COLO668 (cell line): ENCODE measurements around the gene ELP5.

ENCODE experiments used
- DNase-seq: peaks from one replicate; lab custom pipeline; 2025; ENCODE audit not compliant: unreplicated experiment; lab: John Stamatoyannopoulos, UW

The ELP5 gene

GRCh38 chr17:7251661-7252175 lies 297 bp upstream of the ELP5 start, which contains the start of gene CTDNEP1:
Gene CTDNEP1 (minus strand): TSS chr17:7251734. CDS start chr17:7251296, 438 bp downstream.
- peak; percentile 92 for DNase-seq

GRCh38 chr17:7253082-7253481 lies 1.1 kb downstream of the ELP5 start:
- no peak for DNase-seq

GRCh38 chr17:7254511-7254910 lies 2.5 kb downstream of the ELP5 start:
- no peak for DNase-seq

- DNase-seq = no peak
Measured at GRCh38 chr17:7256766-7257456, 4.9 kb downstream of the ELP5 start.

- peak; percentile 14 for DNase-seq
Measured at GRCh38 chr17:7258731-7259554, 6.9 kb downstream of the ELP5 start.

- DNase-seq = no peak
Measured at GRCh38 chr17:7259555-7259889, 7.5 kb downstream of the ELP5 start.

GRCh38 chr17:7260151-7260550 lies 8.1 kb downstream of the ELP5 start:
- DNase-seq = no peak

- DNase-seq = peak; percentile 78
Measured at GRCh38 chr17:7260651-7261378, 8.8 kb downstream of the ELP5 start.

GRCh38 chr17:7261379-7262191 lies 9.6 kb downstream of the ELP5 start:
- peak; percentile 29 for DNase-seq

GRCh38 chr17:7262192-7262934 lies 10.3 kb downstream of the ELP5 start, which contains the start of gene CLDN7:
Gene CLDN7 (minus strand): TSS chr17:7262478. CDS start chr17:7262043, 435 bp downstream.
- DNase-seq = peak; percentile 92

- DNase-seq = peak; percentile 45
Measured at GRCh38 chr17:7262935-7263800, 11.2 kb downstream of the ELP5 start.

- no peak for DNase-seq
Measured at GRCh38 chr17:7263801-7264078, 11.7 kb downstream of the ELP5 start.

GRCh38 chr17:7266784-7267183 lies 14.8 kb downstream of the ELP5 start:
- no peak for DNase-seq

GRCh38 chr17:7279448-7279847 lies 27.4 kb downstream of the ELP5 start:
- DNase-seq = no peak

- peak; percentile 73 for DNase-seq
Measured at GRCh38 chr17:7280519-7281073, 28.6 kb downstream of the ELP5 start.

GRCh38 chr17:7281074-7281952 lies 29.3 kb downstream of the ELP5 start, which contains the start of gene SLC2A4:
Gene SLC2A4 (plus strand): TSS chr17:7281718. CDS start chr17:7281935, 217 bp downstream.
- peak; percentile 73 for DNase-seq

- no peak for DNase-seq
Measured at GRCh38 chr17:7281953-7282751, 30.1 kb downstream of the ELP5 start.
